GM19395 (cell line): ENCODE data around the gene RSAD1.

ENCODE experiments used
- ATAC-seq: cut with Tn5 transposase; IDR thresholded peaks from one replicate; pipeline ENCODE4 v1.9.1; 2021; ENCODE audit warnings: mild to moderate bottlenecking, moderate library complexity; ENCODE audit not compliant: unreplicated experiment

The RSAD1 gene

DNA sequence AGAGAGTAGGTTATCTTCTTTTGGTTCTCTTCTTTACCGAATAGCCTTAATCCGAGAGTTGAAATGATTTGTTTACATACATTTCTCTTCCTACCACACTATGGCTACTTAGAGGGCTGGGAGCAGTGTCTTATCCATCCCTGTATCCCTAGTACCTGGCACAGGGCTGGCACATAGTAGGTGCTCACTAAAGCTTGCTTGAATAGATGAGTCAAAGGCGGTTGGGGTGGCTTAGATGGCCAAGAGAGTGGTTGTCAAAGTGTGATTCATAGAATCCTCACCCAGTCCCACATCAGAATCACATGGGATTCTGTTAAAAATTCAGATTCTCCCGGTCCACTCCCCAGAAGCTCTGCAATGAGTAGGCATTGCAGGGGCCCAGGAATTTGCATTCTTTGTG lies 21.0 kb upstream of the RSAD1 start:
- ATAC-seq: no peak

DNA sequence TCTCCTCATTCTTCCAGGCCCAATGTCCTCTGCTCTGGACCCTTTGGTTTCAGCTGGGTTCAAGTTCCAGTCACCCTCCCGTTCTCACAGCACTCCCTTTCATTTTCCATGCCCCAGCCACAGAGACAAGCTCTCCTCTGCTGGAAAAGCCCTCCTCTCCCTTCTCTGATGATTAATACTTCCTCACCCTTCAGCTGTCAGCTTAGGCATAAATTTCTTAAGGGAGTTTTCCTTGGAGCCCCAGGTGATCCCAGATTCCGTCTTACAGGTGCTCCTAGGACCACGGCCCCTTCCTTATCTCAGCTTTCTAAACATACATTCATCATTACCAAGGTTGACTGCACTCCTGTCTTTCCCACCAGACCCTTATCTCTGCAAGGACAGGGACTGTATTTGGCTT lies 20.4 kb upstream of the RSAD1 start:
- no peak for ATAC-seq

DNA sequence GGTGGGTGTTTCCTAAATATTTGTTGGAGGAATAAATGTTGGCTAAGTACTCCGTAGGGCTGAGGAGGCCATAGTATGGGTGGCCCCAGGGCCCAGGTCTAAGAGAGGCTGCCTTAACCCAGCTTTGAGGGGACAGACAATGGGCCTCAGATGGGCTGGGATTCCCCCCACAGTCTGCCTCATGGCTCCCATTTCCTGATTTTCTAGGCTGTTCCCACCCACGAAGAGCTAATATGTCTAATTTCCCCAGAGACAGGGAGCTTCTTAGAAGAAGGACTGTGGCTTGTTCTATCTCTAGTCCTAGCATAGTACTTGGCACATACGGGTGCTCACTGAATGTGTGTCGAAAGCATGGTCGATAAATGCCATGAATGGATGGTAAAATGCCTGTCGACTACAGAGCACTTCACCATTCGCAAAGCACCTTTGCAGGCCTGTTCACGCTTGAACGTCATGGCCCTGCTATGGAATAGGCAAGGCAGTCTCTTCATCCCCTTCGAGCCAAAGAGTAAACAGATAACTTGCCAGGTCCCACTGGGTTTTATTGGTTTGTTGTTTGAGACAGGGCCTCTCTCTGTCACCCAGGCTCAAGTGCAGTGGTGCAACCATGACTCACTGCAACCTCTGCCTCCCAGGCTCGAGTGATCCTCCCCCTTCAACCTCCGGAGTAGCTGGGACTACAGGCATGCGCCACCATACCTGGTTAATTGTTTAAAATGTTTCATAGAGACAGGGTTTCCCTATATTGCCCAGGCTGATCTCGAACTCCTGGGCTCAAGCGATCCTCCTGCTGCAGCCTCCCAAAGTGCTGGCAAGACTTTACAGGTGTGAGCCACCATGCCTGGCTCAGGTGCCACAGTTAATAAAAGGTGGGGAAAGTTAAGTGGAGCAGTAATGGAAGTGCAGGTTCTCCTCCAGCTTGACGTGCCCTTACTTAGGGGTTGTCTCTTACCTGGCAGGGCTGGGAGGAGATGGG lies 19.7 kb upstream of the RSAD1 start:
- no peak for ATAC-seq

DNA sequence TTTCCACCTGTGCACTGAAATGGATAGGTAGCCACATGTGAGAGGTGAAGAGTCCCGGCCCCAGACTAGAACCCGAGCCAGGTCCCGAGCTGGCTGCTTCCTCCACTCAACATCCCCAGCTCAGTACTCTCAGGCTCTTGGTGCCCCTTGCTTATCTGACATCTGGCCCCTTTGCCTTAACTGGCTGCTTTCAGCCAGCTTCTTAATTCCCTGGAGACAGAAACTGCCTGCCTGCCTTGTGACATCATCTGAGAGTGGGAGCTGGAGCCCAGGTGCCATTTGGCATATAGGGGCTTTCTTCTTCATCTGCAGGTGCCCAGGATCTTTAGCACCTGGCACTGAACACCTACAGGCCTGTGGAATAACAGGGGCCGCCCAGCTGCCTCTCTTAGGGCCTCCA lies 18.9 kb upstream of the RSAD1 start:
- ATAC-seq: no peak

DNA sequence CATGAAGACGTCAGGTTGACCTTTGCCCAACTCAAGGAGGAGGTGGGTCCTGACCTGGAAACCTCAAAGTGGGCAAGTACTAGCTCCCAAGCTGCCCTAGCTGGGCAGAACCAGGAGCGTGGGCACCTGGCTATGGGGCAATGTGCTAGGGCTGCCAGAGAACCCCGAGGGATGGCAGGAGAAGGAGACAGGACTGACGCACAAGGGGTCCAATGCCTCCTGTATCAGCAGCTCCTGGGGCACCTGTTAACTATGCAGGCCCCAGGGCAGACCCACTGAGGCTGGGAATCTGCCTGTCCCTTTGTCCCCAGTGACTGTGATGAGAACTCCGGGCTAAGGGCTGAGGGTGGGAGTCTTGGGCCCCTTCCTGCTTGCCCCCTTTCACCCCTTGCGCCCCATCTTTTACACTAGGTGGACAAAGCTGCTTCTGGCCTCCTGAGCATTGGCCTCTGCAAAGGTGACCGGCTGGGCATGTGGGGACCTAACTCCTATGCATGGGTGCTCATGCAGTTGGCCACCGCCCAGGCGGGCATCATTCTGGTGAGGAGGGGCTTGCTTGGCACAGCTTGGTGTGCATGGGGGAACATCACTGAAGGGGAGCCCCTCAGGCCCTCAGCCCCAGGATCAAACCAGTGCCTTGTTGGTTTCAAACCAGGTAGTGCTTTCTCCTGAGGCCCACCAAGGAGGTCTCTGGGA lies 17.7 kb upstream of the RSAD1 start:
- ATAC-seq: no peak

DNA sequence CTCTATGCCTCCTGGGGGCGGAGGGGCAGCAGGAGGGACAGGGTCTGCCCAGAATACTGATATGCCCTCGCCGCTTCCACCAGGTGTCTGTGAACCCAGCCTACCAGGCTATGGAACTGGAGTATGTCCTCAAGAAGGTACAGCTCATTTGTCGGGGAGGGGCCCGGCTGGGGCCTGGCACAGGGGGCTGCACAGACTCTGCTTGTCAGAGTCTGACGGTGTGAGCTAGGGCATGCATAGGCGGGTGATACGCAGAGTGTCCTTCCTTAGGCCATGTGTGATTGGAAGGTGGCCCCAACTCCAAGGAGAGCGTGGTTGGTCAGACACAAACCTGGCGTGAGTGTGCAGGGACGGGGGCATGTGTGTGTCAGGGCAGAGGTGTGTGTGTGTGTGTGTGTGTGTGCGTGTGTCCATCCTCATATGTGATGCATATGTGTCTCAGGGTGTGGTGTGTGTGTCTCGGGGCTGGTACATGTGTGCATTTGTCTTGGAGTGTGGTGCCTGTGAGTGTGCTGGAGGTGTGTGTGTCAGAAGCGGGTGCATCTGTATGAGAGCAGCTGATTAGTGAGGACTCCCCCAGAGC lies 17.0 kb upstream of the RSAD1 start:
- ATAC-seq: no peak

DNA sequence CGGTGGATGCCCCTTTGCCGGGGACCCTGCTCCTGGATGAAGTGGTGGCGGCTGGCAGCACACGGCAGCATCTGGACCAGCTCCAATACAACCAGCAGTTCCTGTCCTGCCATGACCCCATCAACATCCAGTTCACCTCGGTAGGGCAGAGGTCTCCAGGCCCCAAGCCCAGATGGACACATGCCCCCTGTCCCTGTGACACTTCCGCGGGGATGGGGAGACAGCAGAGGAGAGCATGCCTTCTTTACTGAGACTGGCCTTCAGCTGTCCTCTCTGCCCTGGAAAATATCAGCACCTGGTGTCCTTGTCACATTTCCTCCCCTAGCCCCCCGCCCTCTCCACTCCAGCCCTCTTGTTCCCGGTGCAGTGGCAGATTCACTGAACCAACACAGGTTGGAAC lies 16.2 kb upstream of the RSAD1 start:
- ATAC-seq: no peak

DNA sequence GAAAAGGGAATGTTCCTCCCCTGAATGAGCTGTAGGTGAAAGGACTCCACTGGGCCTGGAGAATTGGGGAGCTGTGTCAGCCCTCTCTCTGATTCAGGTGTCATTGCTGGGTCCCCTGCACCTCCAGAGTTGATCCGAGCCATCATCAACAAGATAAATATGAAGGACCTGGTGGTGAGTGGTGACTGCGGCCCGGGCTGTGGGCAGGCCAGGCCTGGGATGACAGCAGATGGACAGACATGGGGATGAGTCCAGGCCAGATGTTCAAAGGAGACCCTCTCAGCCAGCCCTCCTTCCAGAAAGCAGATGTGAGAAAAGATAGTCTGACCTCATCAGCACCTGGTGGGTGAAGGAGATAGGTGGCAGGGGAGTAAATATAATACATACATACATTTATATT lies 14.5 kb upstream of the RSAD1 start:
- ATAC-seq: no peak

DNA sequence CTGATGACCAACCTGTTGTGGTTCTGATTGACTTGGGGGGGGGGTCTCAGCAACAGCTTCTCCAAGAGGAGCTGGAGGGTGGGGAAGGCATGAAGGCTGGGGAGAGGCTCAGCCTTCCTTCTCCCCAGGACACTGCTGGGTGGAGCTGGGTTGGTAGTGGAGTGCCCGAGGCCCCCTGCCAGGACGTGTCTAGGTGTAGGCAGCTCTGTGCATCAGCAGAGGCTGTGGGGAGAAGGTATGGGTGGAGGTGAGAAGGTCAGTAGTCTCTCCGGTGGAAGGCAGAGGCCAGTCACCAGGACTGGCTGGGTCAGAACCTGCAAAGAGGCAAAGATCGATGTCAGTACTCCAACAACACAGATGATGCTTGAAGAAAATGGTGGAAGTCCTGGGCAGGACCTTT lies 13.9 kb upstream of the RSAD1 start:
- no peak for ATAC-seq

DNA sequence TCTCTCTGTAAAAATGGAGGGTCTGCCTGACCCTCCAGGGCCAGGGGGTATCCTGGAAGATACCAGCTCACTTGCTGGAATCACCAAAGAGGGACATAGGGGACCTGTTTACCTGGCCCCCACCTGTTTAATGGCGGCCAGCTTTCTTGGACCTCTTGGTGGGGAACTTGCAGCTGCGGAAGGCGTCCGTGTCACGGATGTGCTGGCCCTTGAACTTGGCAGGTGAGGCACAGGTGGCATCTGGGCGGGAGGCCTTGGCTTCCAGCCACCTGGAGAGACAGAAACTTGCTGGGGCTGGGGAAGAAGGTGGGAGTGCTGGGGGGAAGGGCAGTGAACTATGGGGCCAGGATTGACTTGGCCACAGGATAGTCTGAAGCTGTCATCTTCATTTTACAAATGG lies 13.5 kb upstream of the RSAD1 start:
- ATAC-seq: no peak

DNA sequence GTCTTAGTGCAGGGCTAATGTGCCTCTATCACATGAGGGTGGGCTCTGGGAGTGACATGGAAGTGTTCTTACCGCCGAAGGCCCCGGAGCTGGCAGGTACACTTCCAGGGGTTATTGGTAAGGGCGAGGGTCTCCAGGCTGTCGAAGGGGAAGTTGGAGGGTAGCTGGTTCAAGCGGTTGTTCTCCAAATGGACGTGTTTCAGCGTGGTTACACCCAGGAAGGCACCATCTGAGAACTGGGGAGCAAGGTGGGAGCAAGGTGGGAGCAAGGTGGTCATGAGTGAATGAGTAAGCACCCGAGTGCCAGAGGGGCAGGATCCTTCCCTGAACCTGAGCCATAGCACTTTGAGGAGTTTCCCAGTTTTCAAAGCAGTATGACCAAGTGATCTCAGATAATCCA lies 13.0 kb upstream of the RSAD1 start:
- ATAC-seq: no peak

DNA sequence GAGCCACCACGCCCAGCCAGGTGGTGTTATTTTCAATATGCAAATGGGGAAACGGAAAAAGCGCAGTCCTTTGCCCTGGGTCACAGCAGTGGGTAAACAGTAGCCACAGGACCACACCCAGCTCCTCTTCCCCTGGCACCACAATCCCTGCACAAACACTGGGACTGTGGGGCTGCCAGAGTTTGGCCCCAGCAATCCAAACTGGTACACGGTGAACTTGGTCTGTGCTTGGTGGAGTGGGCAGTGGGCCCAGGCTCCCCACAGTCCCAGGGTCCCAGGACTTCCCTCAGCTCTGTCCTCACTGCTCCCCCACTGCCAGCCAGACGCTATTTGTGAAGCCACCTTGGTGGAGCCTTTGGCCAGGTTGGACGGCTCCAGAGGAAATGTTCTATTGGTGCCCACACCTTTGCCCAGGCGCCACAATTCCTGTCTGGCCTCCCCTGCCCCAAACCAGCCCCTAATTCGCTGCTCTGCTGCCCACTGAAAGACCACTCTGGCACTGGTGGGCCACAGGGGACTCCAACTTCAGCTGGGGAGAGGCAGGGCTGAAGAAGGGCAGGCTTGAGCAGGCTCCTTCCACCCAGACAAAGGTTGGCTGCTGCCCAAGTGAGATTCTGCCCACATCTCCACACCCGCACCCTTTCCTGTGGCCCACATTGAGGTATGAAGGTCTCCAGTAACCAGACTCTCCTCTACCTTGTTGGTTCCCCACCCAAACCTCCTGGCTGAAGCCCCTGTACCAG lies 12.1 kb upstream of the RSAD1 start:
- no peak for ATAC-seq

DNA sequence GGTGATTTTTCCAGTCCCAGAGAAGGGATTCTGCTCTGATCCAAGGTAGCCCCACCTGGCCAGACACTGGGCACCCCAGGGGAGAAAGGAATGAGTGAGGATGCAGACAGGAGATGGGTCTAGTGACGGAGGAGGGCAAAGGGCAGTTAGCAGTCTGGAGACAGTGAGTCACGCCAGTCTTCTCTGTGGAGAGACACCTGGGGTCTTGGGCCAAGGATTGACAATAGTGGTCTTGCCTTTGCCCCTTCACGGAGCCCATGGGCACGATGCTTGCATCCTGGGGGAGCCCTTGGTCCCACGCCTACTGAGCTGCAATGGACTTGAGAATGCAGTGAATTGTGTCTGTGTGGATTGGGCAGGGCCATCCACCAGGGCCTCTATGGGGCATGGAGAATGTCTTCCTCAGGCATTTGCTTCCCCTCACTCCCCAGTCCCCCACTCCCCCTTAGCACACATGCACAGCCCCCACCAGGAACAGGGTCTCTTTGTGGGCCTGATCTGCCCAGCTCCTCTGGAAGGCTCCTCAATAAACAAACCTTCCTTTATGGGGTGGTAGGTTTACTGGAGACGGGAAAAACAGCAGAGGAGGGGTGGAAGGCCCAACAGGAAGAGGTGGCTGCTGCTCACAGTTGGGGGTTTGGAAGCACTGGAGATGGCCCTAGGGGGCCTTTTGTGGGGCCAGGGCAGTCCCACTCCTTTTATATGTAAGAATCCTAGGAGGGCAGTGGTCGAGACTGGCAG lies 11.4 kb upstream of the RSAD1 start:
- ATAC-seq: no peak

DNA sequence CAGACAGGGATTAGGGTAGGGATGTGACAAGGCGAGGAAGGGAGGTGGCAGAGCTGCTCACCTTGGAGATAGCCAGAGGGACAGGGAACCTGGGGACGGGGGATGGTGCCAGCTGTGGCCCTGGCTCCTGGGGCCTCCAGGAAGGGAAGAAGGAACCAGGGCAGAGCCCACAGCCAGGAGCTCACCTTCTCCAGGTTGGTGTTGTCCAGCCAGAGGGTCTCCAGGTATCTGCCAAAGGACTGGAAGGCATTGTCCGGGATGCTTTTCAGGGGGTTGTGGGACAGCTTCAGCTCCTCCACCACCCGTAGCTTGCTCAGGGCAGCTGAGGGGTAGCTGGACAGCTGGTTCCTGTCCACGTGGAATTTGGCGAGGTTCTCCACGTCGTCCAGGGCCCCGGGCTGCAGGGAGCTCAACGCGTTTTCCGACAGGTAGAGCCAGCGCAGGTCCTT lies 10.8 kb upstream of the RSAD1 start:
- ATAC-seq: no peak

DNA sequence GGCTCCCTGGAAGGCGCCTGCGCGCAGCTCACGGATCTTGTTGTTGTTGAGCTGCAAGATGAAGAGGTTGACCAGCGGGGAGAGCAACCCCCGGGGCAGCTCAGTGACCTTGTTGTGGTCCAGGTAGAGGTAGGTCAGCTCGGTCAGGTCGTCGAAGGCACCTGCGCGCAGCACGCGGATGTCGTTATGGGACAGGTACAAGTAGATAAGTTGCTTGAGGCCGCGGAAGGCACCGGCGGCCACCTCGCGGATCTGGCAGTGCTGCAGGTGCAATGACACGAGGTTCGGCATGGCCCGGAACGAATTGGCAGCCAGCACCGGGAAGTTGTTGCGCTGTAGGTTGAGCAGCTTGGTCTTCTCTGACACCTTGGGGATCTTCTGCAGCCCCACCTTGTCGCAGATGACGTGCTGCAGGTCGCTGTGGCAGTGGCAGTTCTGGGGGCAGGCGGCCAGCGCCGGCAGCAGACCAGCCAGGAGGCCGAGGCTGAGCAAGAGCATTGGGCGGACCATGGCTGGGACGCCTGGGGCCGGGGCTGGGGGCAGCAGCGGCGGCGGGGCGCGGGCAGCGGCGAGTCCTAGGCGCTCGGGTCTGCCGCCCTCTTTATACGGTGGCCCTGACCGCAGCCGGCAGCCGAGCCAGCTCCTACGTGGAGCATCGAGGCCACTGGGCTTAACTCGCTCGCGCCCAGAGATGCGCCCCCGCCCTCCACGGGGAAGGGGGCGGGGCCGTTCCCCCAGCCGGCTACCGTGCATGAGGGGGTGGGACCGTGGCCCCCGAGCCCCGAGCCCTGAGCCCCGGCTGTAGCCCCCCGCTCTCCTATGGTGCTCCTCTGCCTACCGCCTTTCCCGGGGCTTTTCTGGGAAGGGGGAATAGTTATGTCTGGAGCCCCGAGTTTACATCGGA lies 10.1 kb upstream of the RSAD1 start, which contains the start of gene CHAD:
TSS of gene CHAD (minus strand) at position 577 of the 904 bp plus-strand sequence. CDS start at position 510, 67 bp downstream.
- ATAC-seq: no peak

DNA sequence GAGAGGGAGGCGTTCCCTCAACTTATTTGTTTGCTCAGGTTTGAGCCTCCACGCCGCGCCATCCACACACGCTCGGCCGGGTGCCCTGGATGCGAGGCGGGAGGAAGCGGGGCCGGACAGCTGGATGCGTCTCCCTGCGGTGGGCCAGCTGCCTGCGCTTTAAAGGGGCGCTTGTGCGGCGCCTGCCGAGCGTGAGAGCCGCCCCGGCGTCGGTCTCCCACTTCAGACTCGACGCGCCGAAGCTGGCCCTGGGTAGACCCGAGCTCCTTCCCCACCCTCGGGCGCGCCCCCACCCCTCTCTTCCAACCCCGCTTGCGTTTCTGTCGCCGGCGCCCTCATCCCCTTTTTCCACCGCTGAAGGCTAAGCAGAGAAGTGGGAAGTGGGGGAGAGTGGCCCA lies 9.5 kb upstream of the RSAD1 start:
- no peak for ATAC-seq

DNA sequence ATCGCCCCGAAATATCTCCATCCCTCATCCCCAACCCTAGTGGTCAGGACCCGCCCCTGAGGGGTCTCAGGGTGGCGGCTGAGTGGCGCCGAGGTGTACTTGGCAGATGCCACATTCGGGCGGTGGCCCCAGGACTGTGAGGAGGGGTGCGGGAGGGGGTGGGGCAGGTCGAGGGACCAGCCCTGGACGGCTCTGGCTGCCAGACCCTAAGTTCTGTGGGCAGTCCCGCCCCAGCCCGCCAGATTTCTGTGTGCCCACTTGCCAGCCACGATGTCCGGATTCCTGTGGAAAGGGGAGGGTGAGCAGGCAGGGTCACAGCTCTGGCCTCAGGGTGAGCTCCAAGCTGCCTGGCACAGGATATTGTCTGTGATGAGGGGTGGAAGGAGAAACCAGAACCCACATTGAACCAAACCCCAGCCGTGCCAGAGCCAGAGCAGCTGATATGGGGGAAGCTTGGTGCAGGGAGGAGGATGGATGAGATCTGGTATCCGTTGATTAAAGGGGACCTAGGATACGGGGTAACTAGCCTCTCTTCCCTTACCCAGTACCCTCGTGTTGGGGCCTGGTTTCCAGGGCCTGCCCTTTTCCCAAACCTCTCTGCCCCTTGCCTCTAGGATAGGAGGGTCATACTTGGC lies 8.9 kb upstream of the RSAD1 start:
- no peak for ATAC-seq

DNA sequence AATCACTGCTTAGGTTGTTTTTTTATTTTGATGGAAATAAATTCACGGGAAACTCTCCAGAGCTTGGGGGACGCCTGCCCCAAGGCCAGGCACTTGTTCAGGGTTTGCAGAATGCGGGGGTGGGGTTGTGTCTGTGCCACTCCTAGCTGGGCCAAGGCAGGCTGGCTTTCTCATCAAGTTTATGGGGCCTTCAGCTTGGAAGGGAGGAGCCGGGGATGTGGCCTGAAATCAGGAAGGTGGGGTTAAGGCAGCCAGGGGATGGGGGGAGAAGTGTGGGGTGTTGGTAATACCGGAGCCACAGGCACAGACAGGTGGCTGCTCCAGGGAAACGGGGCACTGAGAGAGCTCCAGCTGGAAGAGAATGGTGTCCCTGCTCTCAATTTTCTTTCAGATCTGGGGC lies 8.2 kb upstream of the RSAD1 start:
- ATAC-seq: no peak
